Measurements from ENCODE around the gene ABCA6.

Gene ABCA6

GRCh38 chr17:69062860-69063581 lies 78.7 kb downstream of the ABCA6 start:
- no peak overlapping the region for H3K27ac ChIP-seq (ENCODE audit: low read depth, low read length)
- no peaks in the 10 kb centered on the region for H3K79me2 ChIP-seq (ENCODE audit: control insufficient read depth, insufficient read depth, low read length, unreplicated experiment)
- H3K4me1 ChIP-seq (ENCODE audit: control insufficient read depth, insufficient read depth, low read length, unreplicated experiment) = peaks cover 20% of the 10 kb centered on the region
- no peak overlapping the region for H3K4me3 ChIP-seq (ENCODE audit: low read depth, low read length)
- no peak overlapping the region for H2AFZ ChIP-seq (ENCODE audit: low read length, unreplicated experiment)
- no peaks in the 10 kb centered on the region for H3K27me3 ChIP-seq (ENCODE audit: insufficient read depth, low read length)
- H3K36me3 ChIP-seq (ENCODE audit: insufficient read depth, low read length) = no peaks in the 10 kb centered on the region

- H3K4me3 ChIP-seq (ENCODE audit: low read depth, low read length) = no peak overlapping the region
- no peaks in the 10 kb centered on the region for H3K36me3 ChIP-seq (ENCODE audit: insufficient read depth, low read length)
- H2AFZ ChIP-seq (ENCODE audit: low read length, unreplicated experiment) = peak overlapping the region; percentile 86
- H3K4me1 ChIP-seq (ENCODE audit: control insufficient read depth, insufficient read depth, low read length, unreplicated experiment) = peaks cover 20% of the 10 kb centered on the region
- no peaks in the 10 kb centered on the region for H3K79me2 ChIP-seq (ENCODE audit: control insufficient read depth, insufficient read depth, low read length, unreplicated experiment)
- peak overlapping the region; percentile 6; the same call in 1 of the 2 replicates for H3K27ac ChIP-seq (ENCODE audit: low read depth, low read length)
- no peaks in the 10 kb centered on the region for H3K27me3 ChIP-seq (ENCODE audit: insufficient read depth, low read length)
Observed at GRCh38 chr17:69061721-69062556, 79.8 kb downstream of the ABCA6 start.

DNA sequence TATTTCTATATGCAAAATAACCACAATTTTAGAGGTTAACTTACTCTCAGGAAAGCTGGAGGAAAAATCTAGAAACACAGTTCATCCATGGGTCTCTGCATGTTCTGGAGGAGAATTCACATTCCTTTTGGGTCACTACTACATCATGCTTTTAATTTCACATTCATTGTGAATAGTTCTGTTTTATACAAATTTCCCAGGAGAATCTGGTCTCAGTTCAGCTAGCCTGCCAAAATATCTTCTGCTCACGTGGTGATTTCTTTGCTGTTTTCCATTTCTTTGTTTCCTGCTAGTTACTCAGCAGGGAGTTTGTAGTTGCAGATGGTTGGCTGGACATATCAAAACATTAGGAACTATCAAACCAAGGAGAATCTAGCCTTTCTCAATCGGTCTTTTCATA lies 80.9 kb downstream of the ABCA6 start, which contains the start of gene ABCA9:
TSS of gene ABCA9 (minus strand) at position 106 of the 400 bp plus-strand sequence. CDS start 9,801 bp downstream, outside the sequence.
- Histone ChIP-seq H3K27ac (ENCODE audit: low read depth, low read length) (peak within 1 kb of the TSS; percentile 45), H3K4me3 (ENCODE audit: low read depth, low read length) (peak within 1 kb of the TSS; percentile 68), H3K4me1 (ENCODE audit: control insufficient read depth, insufficient read depth, low read length, unreplicated experiment) (peaks cover 20% of the 10 kb centered on the region)

GRCh38 chr17:69059458-69060175 lies 82.1 kb downstream of the ABCA6 start:
- H3K36me3 ChIP-seq (ENCODE audit: insufficient read depth, low read length) = 0 out of 2 replicates have a peak, but pooled peaks cover 2% of the 10 kb centered on the region
- peak overlapping the region; percentile 87 for H2AFZ ChIP-seq (ENCODE audit: low read length, unreplicated experiment)
- H3K27me3 ChIP-seq (ENCODE audit: insufficient read depth, low read length) = no peaks in the 10 kb centered on the region
- peak overlapping the region; percentile 45; the same call in 1 of the 2 replicates for H3K27ac ChIP-seq (ENCODE audit: low read depth, low read length)
- peaks cover 20% of the 10 kb centered on the region for H3K4me1 ChIP-seq (ENCODE audit: control insufficient read depth, insufficient read depth, low read length, unreplicated experiment)
- peak overlapping the region; percentile 68 for H3K4me3 ChIP-seq (ENCODE audit: low read depth, low read length)
- no peaks in the 10 kb centered on the region for H3K79me2 ChIP-seq (ENCODE audit: control insufficient read depth, insufficient read depth, low read length, unreplicated experiment)

More for the DNA sequence above, 80.9 kb downstream of the ABCA6 start, which contains the start of gene ABCA9:
- H3K27me3 ChIP-seq (ENCODE audit: insufficient read depth, low read length) = no peaks in the 10 kb centered on the region
- H2AFZ ChIP-seq (ENCODE audit: low read length, unreplicated experiment) = peak within 1 kb of the TSS; percentile 87
- no peaks in the 10 kb centered on the region for H3K79me2 ChIP-seq (ENCODE audit: control insufficient read depth, insufficient read depth, low read length, unreplicated experiment)
- H3K36me3 ChIP-seq (ENCODE audit: insufficient read depth, low read length) = 0 out of 2 replicates have a peak, but pooled peaks cover 2% of the 10 kb centered on the region

GRCh38 chr17:69058165-69058564 lies 83.5 kb downstream of the ABCA6 start:
- no peak overlapping the region for H3K4me3 ChIP-seq (ENCODE audit: low read depth, low read length)
- no peak overlapping the region for H3K27ac ChIP-seq (ENCODE audit: low read depth, low read length)
- no peaks in the 10 kb centered on the region for H3K27me3 ChIP-seq (ENCODE audit: insufficient read depth, low read length)
- peaks cover 21% of the 10 kb centered on the region for H3K4me1 ChIP-seq (ENCODE audit: control insufficient read depth, insufficient read depth, low read length, unreplicated experiment)
- H3K79me2 ChIP-seq (ENCODE audit: control insufficient read depth, insufficient read depth, low read length, unreplicated experiment) = no peaks in the 10 kb centered on the region
- no peak overlapping the region for H2AFZ ChIP-seq (ENCODE audit: low read length, unreplicated experiment)
- 0 out of 2 replicates have a peak, but pooled peaks cover 2% of the 10 kb centered on the region for H3K36me3 ChIP-seq (ENCODE audit: insufficient read depth, low read length)

DNA sequence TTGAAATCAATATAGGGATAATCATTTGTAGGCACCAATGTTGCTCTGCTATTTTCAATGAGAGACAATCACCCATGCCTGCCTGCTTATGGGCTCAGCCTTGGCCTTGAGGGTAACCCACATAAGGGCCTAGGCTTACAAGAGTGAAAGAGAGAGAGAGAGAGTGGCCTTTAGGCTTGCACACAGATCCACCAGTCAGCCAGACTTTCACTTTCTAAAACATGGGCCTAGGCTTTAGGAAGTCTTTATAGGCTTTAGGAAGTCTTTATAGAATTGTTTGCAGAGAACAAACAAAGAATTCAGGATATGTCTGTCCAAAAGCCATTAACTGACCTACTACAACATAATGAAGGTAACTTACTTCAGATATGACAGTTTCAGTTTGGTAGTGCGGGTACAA lies 84.4 kb downstream of the ABCA6 start:
- H3K4me3 ChIP-seq (ENCODE audit: low read depth, low read length) = no peak overlapping the region
- H3K27me3 ChIP-seq (ENCODE audit: insufficient read depth, low read length) = no peaks in the 10 kb centered on the region
- no peak overlapping the region for H2AFZ ChIP-seq (ENCODE audit: low read length, unreplicated experiment)
- no peak overlapping the region for H3K27ac ChIP-seq (ENCODE audit: low read depth, low read length)
- 0 out of 2 replicates have a peak, but pooled peaks cover 2% of the 10 kb centered on the region for H3K36me3 ChIP-seq (ENCODE audit: insufficient read depth, low read length)
- no peaks in the 10 kb centered on the region for H3K79me2 ChIP-seq (ENCODE audit: control insufficient read depth, insufficient read depth, low read length, unreplicated experiment)
- H3K4me1 ChIP-seq (ENCODE audit: control insufficient read depth, insufficient read depth, low read length, unreplicated experiment) = peaks cover 27% of the 10 kb centered on the region

DNA sequence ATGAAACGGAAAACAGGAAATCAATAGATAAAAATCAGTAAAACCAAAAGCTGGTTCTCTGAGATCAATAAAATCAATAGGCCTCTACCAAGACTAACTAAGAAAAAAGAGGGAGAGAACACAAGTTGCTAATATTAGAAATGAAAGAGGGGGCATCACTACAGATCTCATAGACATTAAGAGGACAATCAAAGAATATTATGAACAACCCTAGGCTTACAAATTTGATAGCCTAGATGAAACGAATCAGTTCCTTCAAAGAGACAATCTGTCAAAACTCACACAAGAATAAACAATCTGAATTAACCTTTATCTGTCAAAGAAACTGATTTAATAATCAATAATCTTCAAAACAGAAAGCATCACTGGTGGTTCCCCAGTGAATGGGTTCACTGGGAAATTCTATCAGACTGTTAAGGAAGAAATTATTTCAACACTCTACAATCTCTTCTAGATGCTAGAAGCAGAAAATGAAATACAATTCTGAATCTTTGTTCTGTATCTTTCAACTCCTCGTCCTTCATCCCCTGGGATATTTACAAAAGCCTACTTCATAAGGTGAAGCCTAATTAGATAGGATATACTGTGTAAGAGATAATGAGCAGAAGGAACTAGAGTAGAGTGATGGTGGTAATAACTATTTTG lies 85.4 kb downstream of the ABCA6 start:
- H3K27ac ChIP-seq (ENCODE audit: low read depth, low read length) = no peak overlapping the region
- H3K79me2 ChIP-seq (ENCODE audit: control insufficient read depth, insufficient read depth, low read length, unreplicated experiment) = no peaks in the 10 kb centered on the region

DNA sequence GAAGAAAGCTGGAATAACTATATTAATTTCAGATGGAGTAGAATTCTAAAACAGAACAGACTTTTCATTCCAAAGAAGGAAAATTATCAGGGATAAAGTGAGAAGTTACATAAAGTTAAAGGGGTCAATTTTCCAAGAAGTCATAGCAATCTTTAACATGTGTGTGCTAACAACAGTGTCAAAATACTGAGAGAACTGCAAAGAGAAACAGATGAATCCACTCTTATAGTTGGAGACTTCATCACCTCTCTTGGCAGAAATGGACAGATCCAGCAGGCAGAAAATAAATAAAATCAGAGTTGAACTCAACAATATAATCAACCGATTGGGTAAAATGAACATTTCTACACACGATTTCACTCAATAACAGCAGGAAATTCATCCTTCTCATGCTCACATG lies 86.4 kb downstream of the ABCA6 start:
- Histone ChIP-seq H3K36me3 (ENCODE audit: insufficient read depth, low read length) (0 out of 2 replicates have a peak, but pooled peaks cover 2% of the 10 kb centered on the region), H3K4me3 (ENCODE audit: low read depth, low read length) (no peak overlapping the region), H3K27ac (ENCODE audit: low read depth, low read length) (no peak overlapping the region), H3K4me1 (ENCODE audit: control insufficient read depth, insufficient read depth, low read length, unreplicated experiment) (peaks cover 24% of the 10 kb centered on the region), H3K27me3 (ENCODE audit: insufficient read depth, low read length) (no peaks in the 10 kb centered on the region), H2AFZ (ENCODE audit: low read length, unreplicated experiment) (no peak overlapping the region), H3K79me2 (ENCODE audit: control insufficient read depth, insufficient read depth, low read length, unreplicated experiment) (no peaks in the 10 kb centered on the region)

More for the DNA sequence above, 85.4 kb downstream of the ABCA6 start:
- Histone ChIP-seq H2AFZ (ENCODE audit: low read length, unreplicated experiment) (no peak overlapping the region), H3K4me3 (ENCODE audit: low read depth, low read length) (no peak overlapping the region), H3K4me1 (ENCODE audit: control insufficient read depth, insufficient read depth, low read length, unreplicated experiment) (peaks cover 26% of the 10 kb centered on the region), H3K36me3 (ENCODE audit: insufficient read depth, low read length) (0 out of 2 replicates have a peak, but pooled peaks cover 2% of the 10 kb centered on the region), H3K27me3 (ENCODE audit: insufficient read depth, low read length) (no peaks in the 10 kb centered on the region)

DNA sequence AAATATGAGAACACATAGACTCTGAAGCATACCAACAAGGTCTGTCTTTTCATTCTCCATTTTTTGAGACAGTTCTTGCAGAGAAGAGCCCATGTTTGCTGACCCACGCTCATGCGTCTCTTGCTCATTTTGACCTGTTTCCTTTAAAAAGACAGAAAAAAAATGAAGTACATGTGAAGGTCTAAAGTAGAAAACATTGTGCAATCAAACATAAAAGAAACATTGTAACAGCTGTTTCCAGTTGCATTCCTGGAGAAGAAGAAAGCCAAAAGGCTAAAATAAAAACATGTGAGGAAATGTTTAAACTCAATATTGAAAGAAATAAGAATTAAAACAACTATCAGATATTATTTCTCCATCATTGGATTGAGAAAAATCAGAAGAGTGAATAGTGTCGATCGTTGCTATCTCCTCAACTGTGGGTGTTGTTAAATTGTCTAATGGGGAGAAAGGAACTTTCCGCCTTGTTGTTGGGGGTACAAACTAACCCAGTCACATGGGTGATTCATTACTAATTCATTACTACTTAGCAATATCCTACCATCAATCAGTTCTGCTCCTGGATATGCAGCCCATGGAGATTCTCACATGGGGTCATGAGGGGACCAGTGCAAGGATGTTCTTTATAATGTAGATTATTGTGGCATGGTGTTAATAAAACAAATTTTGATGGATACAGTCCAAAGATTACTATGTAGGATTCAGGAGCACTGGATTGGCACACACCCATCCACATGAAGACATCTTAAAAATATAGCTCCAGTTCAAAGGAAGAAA lies 90.5 kb downstream of the ABCA6 start:
- peak overlapping the region; percentile 15; the same call in 1 of the 2 replicates for H3K4me3 ChIP-seq (ENCODE audit: low read depth, low read length)
- H3K27ac ChIP-seq (ENCODE audit: low read depth, low read length) = no peak overlapping the region; the same call in 1 of the 2 replicates

More for the DNA sequence above, 90.5 kb downstream of the ABCA6 start:
- Histone ChIP-seq H3K4me1 (ENCODE audit: control insufficient read depth, insufficient read depth, low read length, unreplicated experiment) (peaks cover 29% of the 10 kb centered on the region), H3K79me2 (ENCODE audit: control insufficient read depth, insufficient read depth, low read length, unreplicated experiment) (no peaks in the 10 kb centered on the region), H3K27me3 (ENCODE audit: insufficient read depth, low read length) (no peaks in the 10 kb centered on the region), H2AFZ (ENCODE audit: low read length, unreplicated experiment) (no peak overlapping the region), H3K36me3 (ENCODE audit: insufficient read depth, low read length) (peaks cover 6% of the 10 kb centered on the region; the same call in 1 of the 2 replicates)
